Fibroblast of lung (primary cell): ENCODE results near the gene TBL3. TPM values are rescaled to one million over a fixed set of nuclear protein-coding genes. Genes with fewer than 3 reads are reported as not detected.

Experiments
- DNase-seq, 2 donors: peaks; one replicate each; pipeline versions ENCODE4 v3.0.0 to v3.0.0-alpha.2; 2010; ENCODE audit warnings: low read depth in 2 of 2
- H2AFZ ChIP-seq: 2 replicates; pipeline ENCODE4 v1.5.1; 2012; ENCODE audit warnings: low read length, control low read depth, inconsistent platforms
- H3K27ac ChIP-seq: 2 replicates; pipeline ENCODE4 v1.5.1; 2011; ENCODE audit warnings: low read length, control low read depth; ENCODE audit not compliant: insufficient read depth
- H3K27me3 ChIP-seq: 2 replicates; pipeline ENCODE4 v1.5.1; 2011; ENCODE audit warnings: mild to moderate bottlenecking, low read length; ENCODE audit not compliant: control insufficient read depth, insufficient read depth
- H3K36me3 ChIP-seq: 2 replicates; pipeline ENCODE4 v1.5.1; 2011; ENCODE audit warnings: low read length; ENCODE audit not compliant: control insufficient read depth, insufficient read depth
- H3K4me1 ChIP-seq: 2 replicates; pipeline ENCODE4 v1.5.1; 2011; ENCODE audit warnings: low read length; ENCODE audit not compliant: control insufficient read depth, insufficient read depth; ENCODE audit errors: extremely low read depth
- H3K4me2 ChIP-seq: 2 replicates; pipeline ENCODE4 v1.5.1; 2011; ENCODE audit warnings: low read length, control low read depth; ENCODE audit not compliant: insufficient read depth; ENCODE audit errors: extremely low read depth
- H3K4me3 ChIP-seq, 4 experiments: fragments of 200-600 bp in 1 of 4; sonication (generic) in 1 of 4; replicated peaks in 1 of 4; 2 replicates each; pipeline ENCODE4 v1.5.1; 2011 to 2016; ENCODE audit warnings: low read length in 4 of 4, low read depth in 3 of 4, mild to moderate bottlenecking in 3 of 4, control low read depth in 2 of 4, inconsistent platforms in 1 of 4, mixed read lengths in 1 of 4; ENCODE audit not compliant: insufficient read depth in 1 of 4; ENCODE audit errors: control extremely low read depth in 1 of 4
- H3K79me2 ChIP-seq: 2 replicates; pipeline ENCODE4 v1.5.1; 2012; ENCODE audit warnings: mild to moderate bottlenecking, low read length, inconsistent platforms; ENCODE audit not compliant: control insufficient read depth, insufficient read depth
- H3K9ac ChIP-seq: 2 replicates; pipeline ENCODE4 v1.5.1; 2011; ENCODE audit warnings: mild to moderate bottlenecking, low read length, control low read depth; ENCODE audit not compliant: insufficient read depth
- H3K9me3 ChIP-seq: 2 replicates; pipeline ENCODE4 v1.5.1; 2012; ENCODE audit warnings: low read depth, low read length; ENCODE audit not compliant: control insufficient read depth, insufficient read depth
- H4K20me1 ChIP-seq: 2 replicates; pipeline ENCODE4 v1.5.1; 2011; ENCODE audit warnings: low read length; ENCODE audit not compliant: control insufficient read depth, insufficient read depth; ENCODE audit errors: extremely low read depth
- EZH2 ChIP-seq: IDR thresholded peaks from 2 replicates; pipeline ENCODE4 v1.5.1; 2012; ENCODE audit warnings: low read length, control low read depth, mild to moderate bottlenecking; ENCODE audit errors: missing control alignments
- polyA plus RNA-seq, 2 donors: library from polyadenylated mRNA; depleted of rRNA in 1 of 2; stranded (reverse) in 1 of 2; unstranded in 1 of 2; fragments of >200 nt; gene quantifications; 2 replicates each; pipeline ENCODE4 v1.2.1, GENCODE V29; 2011 to 2012; ENCODE audit warnings: missing spikeins in 1 of 2
- total RNA-seq: library from RNA; depleted of rRNA; stranded (reverse); fragments of >200 nt; gene quantifications from 2 replicates; pipeline ENCODE4 v1.2.1, GENCODE V29; 2014
- TF ChIP-seq, protein P1 (sequence below), 2 donors: IDR thresholded peaks in 1 of 2; conservative IDR thresholded peaks in 1 of 2; 1 replicate in 1 of 2; 2 replicates in 1 of 2; pipeline ENCODE4 v1.5.1; 2011 to 2012; ENCODE audit warnings: low read length in 2 of 2, control low read depth in 1 of 2, inconsistent platforms in 1 of 2, low read depth in 1 of 2, mild to moderate bottlenecking in 1 of 2

The TBL3 gene
- total and polyA plus RNA-seq, 2 donors (not counting 1 experiment from before 2014, with no cell fraction given): 14.6 to 20.0 TPM

DNA sequence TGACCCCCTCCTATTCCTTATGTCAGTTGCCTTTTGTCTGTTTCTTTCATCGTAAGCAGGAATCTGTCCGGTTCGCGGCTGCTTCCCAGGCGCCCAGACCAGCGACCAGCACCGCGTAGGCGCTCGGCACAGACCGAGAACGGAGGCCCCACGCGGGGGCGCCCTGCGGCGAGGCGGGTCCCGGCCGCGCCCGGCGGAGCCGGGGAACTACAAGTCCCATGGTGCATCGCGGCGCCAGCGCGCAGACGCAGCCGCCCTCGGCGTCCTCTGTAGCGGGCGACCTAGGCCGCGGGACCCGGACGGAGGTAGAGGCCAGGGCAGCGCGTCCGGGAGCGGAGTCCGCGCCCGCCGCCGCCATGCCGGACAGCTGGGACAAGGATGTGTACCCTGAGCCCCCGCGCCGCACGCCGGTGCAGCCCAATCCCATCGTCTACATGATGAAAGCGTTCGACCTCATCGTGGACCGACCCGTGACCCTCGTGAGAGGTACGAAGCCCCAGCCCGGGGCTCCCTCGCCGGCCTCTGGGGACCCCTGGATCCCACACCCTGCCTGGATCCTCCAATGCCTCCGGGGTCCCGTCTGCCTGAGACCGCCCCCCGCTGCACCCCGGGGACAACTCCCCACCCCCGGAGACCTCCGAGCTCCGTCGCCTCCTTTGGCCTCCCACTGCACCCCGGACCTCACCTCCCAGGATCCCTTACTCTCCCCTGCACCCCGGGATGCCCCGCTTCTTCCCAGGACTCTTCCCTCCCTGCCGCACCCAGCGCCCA is 12.4 kb upstream of the TBL3 start, which contains the start of gene NDUFB10:
TSS of gene NDUFB10 (plus strand) at position 270 of the 771 bp plus-strand sequence. CDS start at position 357, 87 bp downstream.
- DNase-seq: peak; percentile 83 to 91
- TF ChIP-seq EZH2: no peak
- TF ChIP-seq, protein P1, sequence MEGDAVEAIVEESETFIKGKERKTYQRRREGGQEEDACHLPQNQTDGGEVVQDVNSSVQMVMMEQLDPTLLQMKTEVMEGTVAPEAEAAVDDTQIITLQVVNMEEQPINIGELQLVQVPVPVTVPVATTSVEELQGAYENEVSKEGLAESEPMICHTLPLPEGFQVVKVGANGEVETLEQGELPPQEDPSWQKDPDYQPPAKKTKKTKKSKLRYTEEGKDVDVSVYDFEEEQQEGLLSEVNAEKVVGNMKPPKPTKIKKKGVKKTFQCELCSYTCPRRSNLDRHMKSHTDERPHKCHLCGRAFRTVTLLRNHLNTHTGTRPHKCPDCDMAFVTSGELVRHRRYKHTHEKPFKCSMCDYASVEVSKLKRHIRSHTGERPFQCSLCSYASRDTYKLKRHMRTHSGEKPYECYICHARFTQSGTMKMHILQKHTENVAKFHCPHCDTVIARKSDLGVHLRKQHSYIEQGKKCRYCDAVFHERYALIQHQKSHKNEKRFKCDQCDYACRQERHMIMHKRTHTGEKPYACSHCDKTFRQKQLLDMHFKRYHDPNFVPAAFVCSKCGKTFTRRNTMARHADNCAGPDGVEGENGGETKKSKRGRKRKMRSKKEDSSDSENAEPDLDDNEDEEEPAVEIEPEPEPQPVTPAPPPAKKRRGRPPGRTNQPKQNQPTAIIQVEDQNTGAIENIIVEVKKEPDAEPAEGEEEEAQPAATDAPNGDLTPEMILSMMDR (conservative IDR thresholded peaks at IDR 0.05 in 1 of 2, IDR thresholded peaks at IDR 0.05 in 1 of 2; ENCODE audit: low read depth in 1 of 2, low read length in 2 of 2): peak; percentile 39 to 57
- peaks cover 39% of the 10 kb centered on the region for H3K79me2 ChIP-seq
- H2AFZ ChIP-seq: peak within 1 kb of the TSS; percentile 85
- H3K4me3 ChIP-seq: peak within 1 kb of the TSS; percentile 72 to 84 (median 80)
- H3K9me3 ChIP-seq: no peaks in the 10 kb centered on the region
- H3K4me1 ChIP-seq: peaks cover 6% of the 10 kb centered on the region
- H3K9ac ChIP-seq: peak within 1 kb of the TSS; percentile 84
- H3K36me3 ChIP-seq: peaks cover 26% of the 10 kb centered on the region
- no peaks in the 10 kb centered on the region for H3K27me3 ChIP-seq
- peak within 1 kb of the TSS; percentile 77 for H3K27ac ChIP-seq
- peak within 1 kb of the TSS; percentile 93 for H3K4me2 ChIP-seq
- no peaks in the 10 kb centered on the region for H4K20me1 ChIP-seq

DNA sequence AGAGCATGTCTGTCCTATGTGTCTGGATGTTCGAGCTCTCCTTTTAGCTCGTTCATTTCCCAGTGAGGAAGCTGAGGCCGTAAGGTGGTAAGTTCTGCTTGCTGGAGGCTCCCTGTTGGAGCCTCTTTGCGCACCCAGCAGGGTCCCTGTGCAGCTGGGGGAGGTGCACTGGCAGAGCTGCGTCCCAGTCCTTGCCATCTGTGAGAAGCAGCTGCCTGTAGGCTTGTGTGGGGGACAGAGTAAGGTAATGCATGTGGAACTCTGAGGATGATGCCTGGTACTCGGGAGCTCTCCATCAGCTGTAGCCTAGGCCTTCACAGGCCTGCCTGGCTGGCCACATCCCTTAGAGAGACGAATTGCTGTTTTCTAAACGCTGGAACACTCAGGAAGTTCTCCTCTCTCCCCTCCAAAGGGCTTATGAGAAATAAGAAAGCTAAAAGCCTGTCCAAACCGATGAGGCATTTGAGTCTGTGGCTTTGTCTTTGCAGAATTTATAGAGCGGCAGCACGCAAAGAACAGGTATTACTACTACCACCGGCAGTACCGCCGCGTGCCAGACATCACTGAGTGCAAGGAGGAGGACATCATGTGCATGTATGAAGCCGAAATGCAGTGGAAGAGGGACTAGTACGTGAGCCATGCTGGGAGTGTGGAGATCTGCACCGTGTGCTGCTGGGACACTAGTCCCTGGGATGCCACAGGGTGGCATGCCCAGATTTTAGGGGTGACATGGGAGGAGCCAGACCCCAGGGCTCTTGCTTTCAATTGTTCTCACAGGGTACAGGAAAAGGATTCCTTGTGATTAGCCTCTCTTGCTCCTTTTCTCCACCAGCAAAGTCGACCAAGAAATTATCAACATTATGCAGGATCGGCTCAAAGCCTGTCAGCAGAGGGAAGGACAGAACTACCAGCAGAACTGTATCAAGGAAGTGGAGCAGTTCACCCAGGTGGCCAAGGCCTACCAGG is 10.9 kb upstream of the TBL3 start:
- H3K9ac ChIP-seq: no peak overlapping the region
- peaks cover 26% of the 10 kb centered on the region for H3K36me3 ChIP-seq
- H3K27me3 ChIP-seq: no peaks in the 10 kb centered on the region
- peaks cover 51% of the 10 kb centered on the region for H3K79me2 ChIP-seq
- no peak overlapping the region for H3K27ac ChIP-seq
- H3K4me1 ChIP-seq: peaks cover 9% of the 10 kb centered on the region
- peak overlapping the region; percentile 93 for H3K4me2 ChIP-seq
- peak overlapping the region; percentile 72 to 84 (median 80) for H3K4me3 ChIP-seq
- TF ChIP-seq EZH2: no peak
- TF ChIP-seq, protein P1 (conservative IDR thresholded peaks at IDR 0.05 in 1 of 2, IDR thresholded peaks at IDR 0.05 in 1 of 2; ENCODE audit: low read depth in 1 of 2, low read length in 2 of 2): no peak
- DNase-seq: peak; percentile 48 to 49
- H3K9me3 ChIP-seq: no peaks in the 10 kb centered on the region
- H2AFZ ChIP-seq: no peak overlapping the region
- H4K20me1 ChIP-seq: no peaks in the 10 kb centered on the region

DNA sequence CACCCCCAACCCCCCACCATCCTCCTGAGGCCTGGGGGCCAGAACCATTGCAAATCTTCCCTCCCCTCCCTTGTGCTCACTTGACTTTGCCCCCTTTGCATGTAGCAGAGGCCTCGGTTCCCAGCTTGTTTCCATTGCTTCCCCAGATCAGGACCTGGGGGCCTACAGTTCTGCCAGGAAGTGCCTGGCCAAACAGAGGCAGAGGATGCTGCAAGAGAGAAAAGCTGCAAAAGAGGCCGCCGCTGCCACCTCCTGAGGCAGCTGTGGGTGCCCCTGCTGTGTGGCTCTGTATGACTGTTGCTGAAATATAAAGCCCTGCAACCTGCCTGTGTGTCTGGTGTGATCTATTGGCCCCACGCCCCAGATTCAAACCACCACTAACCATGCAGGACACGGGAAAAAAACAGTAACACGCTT is 10.2 kb upstream of the TBL3 start:
- Histone ChIP-seq H3K9me3 (no peaks in the 10 kb centered on the region), H3K4me2 (no peak overlapping the region), H3K36me3 (peaks cover 26% of the 10 kb centered on the region), H3K4me1 (peaks cover 9% of the 10 kb centered on the region), H3K79me2 (peaks cover 52% of the 10 kb centered on the region), H3K9ac (no peak overlapping the region), H2AFZ (no peak overlapping the region), H3K27me3 (no peaks in the 10 kb centered on the region), H3K4me3 (no peak overlapping the region), H4K20me1 (no peaks in the 10 kb centered on the region), H3K27ac (no peak overlapping the region)
- TF ChIP-seq EZH2: no peak
- TF ChIP-seq, protein P1 (conservative IDR thresholded peaks at IDR 0.05 in 1 of 2, IDR thresholded peaks at IDR 0.05 in 1 of 2; ENCODE audit: low read depth in 1 of 2, low read length in 2 of 2): no peak
- DNase-seq: no peak
